ENCODE data around the gene BRD3OS.

Gene BRD3OS

DNA sequence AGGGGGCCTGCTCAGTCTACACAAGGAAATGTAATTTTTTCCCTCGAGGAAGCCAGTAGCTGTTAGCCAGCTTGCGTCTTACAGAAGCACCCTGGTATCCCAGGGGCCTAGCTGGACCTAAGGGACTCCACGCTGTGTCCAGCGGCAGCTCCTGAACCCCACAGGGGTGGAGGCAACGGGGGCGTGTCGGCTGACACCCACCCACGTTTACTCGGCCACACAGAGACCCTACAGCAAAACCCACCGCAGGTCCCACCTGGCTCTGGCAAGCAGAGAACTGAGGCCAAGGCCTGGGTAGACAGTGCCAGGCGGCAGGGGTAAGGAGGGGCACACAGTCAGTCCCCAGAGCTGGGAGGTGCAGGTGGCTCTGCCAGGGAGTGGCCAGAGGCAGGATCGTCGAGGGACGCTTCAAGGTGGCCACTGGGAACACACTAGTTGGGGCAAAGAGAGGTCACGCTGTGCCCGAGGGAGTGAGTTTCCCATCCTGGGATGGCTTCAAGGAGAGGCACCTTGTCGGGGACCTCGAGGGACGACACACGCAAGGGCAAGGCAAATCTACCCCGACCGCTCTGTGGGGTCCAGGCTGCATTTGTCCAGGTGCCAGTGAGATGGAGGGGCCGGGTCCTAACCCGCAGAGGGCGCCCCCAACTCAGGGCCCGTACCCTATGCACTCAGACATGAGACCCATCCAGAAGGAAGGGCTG, 20.7 kb downstream of the BRD3OS start:
- Histone ChIP-seq H3K27ac (ENCODE audit: insufficient read depth, low read depth, low read length, poor library complexity, severe bottlenecking) (no peak overlapping the region), H3K4me3 (ENCODE audit: insufficient read depth, low read depth, low read length) (no peak overlapping the region), H3K27me3 (ENCODE audit: control insufficient read depth, insufficient read depth, low read length, poor library complexity, severe bottlenecking) (no peaks in the 10 kb centered on the region), H3K9me3 (ENCODE audit: control insufficient read depth, low read length) (no peaks in the 10 kb centered on the region), H3K36me3 (ENCODE audit: control insufficient read depth, insufficient read depth, low read length) (peaks cover 65% of the 10 kb centered on the region), H3K4me1 (ENCODE audit: control insufficient read depth, insufficient read depth, low read length) (no peaks in the 10 kb centered on the region)
- WGBS, 2 experiments: 96 to 97% methylated on average over 26 of the region's 26 CpGs

DNA sequence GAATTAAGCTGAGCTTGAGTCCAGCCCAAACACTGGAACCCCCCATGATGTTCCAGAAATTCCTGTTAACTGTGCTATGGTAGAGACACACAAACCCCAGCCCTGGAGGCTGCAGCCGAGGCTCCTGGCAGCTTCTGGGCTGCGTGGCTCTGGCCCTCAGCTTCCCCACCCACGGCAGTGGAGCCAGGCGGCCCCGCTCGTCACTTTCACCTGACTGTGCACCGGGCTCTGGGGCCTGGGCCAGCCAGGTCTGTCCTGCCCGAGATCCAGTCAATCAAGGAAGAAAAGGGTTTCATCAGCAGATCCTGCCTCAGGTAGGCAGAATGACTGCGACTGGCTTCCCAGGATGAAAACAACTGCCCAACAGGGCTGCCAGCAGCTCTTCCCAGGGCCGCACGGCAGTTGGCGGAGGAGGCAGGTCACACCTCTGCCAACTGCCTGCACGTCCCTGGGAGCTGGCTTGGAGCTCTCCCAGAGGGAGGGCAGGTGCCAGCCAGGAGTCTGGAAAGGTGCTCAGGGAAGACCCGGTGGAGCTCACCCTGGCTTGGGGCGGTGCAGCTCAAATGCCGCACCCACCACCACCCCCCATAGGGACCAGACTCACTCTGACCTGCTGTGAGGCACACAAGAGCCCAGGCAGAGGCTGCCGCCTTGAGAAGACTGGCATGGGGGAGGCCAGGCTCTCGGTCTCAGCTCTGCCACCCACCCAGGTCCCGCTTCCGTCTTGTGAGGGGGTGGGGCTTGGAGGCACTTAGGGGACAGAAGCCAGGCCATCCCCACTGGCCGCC, 21.8 kb downstream of the BRD3OS start:
- no peaks in the 10 kb centered on the region for H3K27me3 ChIP-seq (ENCODE audit: control insufficient read depth, insufficient read depth, low read length, poor library complexity, severe bottlenecking)
- H3K36me3 ChIP-seq (ENCODE audit: control insufficient read depth, insufficient read depth, low read length): peaks cover 65% of the 10 kb centered on the region
- WGBS, 2 experiments: 94 to 96% methylated on average over 21 of the region's 21 CpGs
- H3K9me3 ChIP-seq (ENCODE audit: control insufficient read depth, low read length): no peaks in the 10 kb centered on the region
- no peak overlapping the region for H3K27ac ChIP-seq (ENCODE audit: insufficient read depth, low read depth, low read length, poor library complexity, severe bottlenecking)
- H3K4me1 ChIP-seq (ENCODE audit: control insufficient read depth, insufficient read depth, low read length): no peaks in the 10 kb centered on the region
- H3K4me3 ChIP-seq (ENCODE audit: insufficient read depth, low read depth, low read length): no peak overlapping the region

DNA sequence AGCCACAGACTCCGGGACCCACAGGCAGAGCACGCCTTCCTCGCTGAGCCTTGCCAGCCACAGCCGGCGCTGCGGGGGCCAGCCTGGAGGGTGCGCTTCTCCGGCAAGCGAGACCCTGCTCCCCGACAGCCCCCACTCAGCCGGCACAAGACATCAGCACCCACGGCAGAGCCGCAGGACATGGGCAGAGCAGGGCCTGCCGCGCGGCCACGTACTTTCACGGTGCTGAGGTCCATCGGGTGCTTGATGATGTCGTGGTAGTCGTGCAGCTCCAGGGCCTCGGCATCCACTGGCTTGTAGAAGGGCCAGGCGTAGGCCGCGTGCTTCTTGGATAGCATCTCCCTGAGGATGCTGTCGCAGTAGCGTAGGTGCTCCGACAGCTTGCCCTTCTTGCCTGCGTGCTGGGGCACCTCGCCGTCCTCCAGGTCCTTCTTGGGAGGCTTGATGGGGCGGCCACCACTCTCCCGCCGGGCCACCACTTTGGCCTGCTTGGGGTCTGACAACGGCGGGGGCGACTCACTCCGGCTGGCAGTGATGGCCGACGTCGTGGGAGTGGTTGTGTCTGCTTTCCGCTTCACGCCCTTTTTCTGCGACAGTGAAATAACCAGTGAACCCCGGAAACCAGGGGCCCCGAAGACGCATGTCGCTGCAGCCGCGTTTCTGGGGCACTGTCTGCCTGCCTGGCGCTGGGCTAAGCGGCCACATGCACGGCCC, 22.7 kb downstream of the BRD3OS start:
- no peaks in the 10 kb centered on the region for H3K9me3 ChIP-seq (ENCODE audit: control insufficient read depth, low read length)
- no peak overlapping the region for H3K27ac ChIP-seq (ENCODE audit: insufficient read depth, low read depth, low read length, poor library complexity, severe bottlenecking)
- H3K4me1 ChIP-seq (ENCODE audit: control insufficient read depth, insufficient read depth, low read length): no peaks in the 10 kb centered on the region
- peaks cover 72% of the 10 kb centered on the region for H3K36me3 ChIP-seq (ENCODE audit: control insufficient read depth, insufficient read depth, low read length)
- no peaks in the 10 kb centered on the region for H3K27me3 ChIP-seq (ENCODE audit: control insufficient read depth, insufficient read depth, low read length, poor library complexity, severe bottlenecking)
- H3K4me3 ChIP-seq (ENCODE audit: insufficient read depth, low read depth, low read length): no peak overlapping the region
- WGBS, 2 experiments: 95 to 97% methylated on average over 53 of the region's 53 CpGs

DNA sequence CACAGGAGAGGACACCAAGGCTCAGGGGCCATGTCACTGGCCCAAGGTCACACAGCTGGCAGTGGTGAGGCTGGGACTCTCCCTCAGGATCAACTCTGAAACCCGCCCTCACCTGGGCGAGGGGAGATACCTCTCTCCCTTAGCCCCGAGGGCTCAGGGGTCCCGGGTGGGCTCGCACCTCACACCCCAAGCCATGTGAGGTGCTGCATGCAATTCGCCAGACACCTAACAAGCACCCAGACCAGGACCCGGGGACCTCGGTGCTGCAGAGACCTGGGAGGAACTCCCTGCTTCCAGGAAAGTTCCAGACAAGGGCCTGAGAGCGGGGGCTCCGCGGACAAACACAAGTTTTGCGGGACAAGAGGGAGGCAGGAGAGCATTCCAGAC, 23.3 kb downstream of the BRD3OS start:
- WGBS, 2 experiments: 93 to 94% methylated on average over 12 of the region's 12 CpGs
- no peak overlapping the region for H3K4me3 ChIP-seq (ENCODE audit: insufficient read depth, low read depth, low read length)
- H3K27ac ChIP-seq (ENCODE audit: insufficient read depth, low read depth, low read length, poor library complexity, severe bottlenecking): no peak overlapping the region
- H3K4me1 ChIP-seq (ENCODE audit: control insufficient read depth, insufficient read depth, low read length): no peaks in the 10 kb centered on the region
- H3K9me3 ChIP-seq (ENCODE audit: control insufficient read depth, low read length): no peaks in the 10 kb centered on the region
- peaks cover 75% of the 10 kb centered on the region for H3K36me3 ChIP-seq (ENCODE audit: control insufficient read depth, insufficient read depth, low read length)
- no peaks in the 10 kb centered on the region for H3K27me3 ChIP-seq (ENCODE audit: control insufficient read depth, insufficient read depth, low read length, poor library complexity, severe bottlenecking)

DNA sequence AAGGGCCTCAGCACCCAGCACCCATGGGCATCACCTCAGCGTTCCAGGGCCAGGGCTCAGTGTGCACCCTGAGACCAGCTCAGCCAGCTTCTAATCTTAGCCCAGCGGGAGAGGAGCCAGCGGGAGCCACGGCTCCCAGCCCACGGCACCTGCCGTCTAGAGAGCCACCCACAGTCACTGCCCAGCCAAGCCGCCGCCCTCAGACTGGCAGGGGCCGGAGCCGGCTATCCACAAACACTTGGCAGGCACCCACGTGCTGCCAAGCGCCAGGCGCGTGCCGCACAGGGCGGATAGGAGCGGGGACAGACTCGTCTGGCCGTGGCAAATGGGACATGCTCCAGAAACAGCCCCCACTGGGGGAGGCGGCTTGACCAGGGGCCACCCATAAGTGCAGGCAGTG, 24.0 kb downstream of the BRD3OS start:
- 96 to 97% methylated on average over 20 of the region's 20 CpGs for WGBS, 2 experiments
- no peaks in the 10 kb centered on the region for H3K4me1 ChIP-seq (ENCODE audit: control insufficient read depth, insufficient read depth, low read length)
- H3K27ac ChIP-seq (ENCODE audit: insufficient read depth, low read depth, low read length, poor library complexity, severe bottlenecking): no peak overlapping the region
- H3K27me3 ChIP-seq (ENCODE audit: control insufficient read depth, insufficient read depth, low read length, poor library complexity, severe bottlenecking): no peaks in the 10 kb centered on the region
- H3K4me3 ChIP-seq (ENCODE audit: insufficient read depth, low read depth, low read length): no peak overlapping the region
- H3K36me3 ChIP-seq (ENCODE audit: control insufficient read depth, insufficient read depth, low read length): peaks cover 75% of the 10 kb centered on the region
- no peaks in the 10 kb centered on the region for H3K9me3 ChIP-seq (ENCODE audit: control insufficient read depth, low read length)

DNA sequence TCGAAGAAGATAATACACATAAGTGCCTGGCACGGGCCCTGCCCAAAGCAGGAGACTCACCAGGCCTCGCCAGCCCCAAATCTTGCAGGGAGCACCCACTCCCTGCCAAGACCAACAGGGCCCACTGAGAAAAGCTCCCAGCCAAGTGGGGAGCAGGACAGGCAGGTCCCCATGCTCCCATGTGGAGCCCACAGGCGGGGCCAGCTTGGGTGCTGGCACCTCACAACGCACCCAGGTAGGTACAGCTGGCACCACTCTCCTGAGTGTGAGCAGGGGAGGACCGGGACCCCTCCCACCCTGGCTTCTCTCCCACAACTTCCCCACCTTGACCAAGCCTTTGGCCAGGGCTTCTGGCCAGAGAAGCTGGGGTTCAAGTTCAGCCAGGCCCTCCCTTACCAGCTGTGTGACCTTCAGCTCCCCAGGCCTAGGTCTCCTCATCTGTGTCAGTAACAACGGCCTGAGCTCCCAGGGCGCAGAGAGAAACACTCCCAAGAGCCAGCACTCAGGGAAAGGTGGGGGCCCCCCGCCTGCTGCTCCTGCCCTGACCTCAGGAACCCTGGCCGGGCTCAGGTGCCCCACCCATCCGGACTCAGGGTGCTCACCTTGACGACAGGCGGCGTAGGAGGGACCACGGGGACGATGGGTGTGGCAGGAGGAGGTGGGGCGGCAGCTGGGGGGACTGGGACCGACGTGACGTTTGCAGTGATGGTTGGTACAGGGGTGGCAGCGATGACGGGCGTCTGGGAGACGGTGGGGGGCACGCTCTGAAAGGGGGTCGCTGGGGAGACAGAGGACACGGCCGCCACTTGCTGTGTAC, 24.7 kb downstream of the BRD3OS start:
- Histone ChIP-seq H3K9me3 (ENCODE audit: control insufficient read depth, low read length) (no peaks in the 10 kb centered on the region), H3K27me3 (ENCODE audit: control insufficient read depth, insufficient read depth, low read length, poor library complexity, severe bottlenecking) (no peaks in the 10 kb centered on the region), H3K27ac (ENCODE audit: insufficient read depth, low read depth, low read length, poor library complexity, severe bottlenecking) (no peak overlapping the region), H3K36me3 (ENCODE audit: control insufficient read depth, insufficient read depth, low read length) (peaks cover 68% of the 10 kb centered on the region), H3K4me1 (ENCODE audit: control insufficient read depth, insufficient read depth, low read length) (no peaks in the 10 kb centered on the region), H3K4me3 (ENCODE audit: insufficient read depth, low read depth, low read length) (no peak overlapping the region)
- 93 to 94% methylated on average over 28 of the region's 28 CpGs for WGBS, 2 experiments

DNA sequence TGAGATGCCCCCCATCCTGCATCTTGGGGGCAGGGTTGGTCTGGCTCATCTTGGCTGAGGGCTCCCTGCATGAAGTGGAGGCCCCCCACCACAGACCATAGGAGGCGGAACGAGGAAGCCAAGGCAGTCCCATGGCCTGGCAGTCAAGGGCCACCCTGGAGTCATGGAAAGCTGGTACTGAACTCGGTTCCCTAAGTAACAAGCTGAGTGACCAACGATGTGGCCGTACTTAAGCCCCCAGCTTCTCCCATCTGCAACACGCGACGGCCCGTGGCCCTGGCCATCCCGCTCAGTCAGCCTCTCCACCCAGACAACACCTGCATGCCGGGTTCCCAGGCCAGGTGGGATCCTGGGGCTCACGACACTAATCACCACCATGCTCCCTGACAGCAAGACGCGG, 25.4 kb downstream of the BRD3OS start:
- Histone ChIP-seq H3K4me1 (ENCODE audit: control insufficient read depth, insufficient read depth, low read length) (peaks cover 6% of the 10 kb centered on the region), H3K4me3 (ENCODE audit: insufficient read depth, low read depth, low read length) (no peak overlapping the region), H3K9me3 (ENCODE audit: control insufficient read depth, low read length) (no peaks in the 10 kb centered on the region), H3K27ac (ENCODE audit: insufficient read depth, low read depth, low read length, poor library complexity, severe bottlenecking) (no peak overlapping the region), H3K27me3 (ENCODE audit: control insufficient read depth, insufficient read depth, low read length, poor library complexity, severe bottlenecking) (no peaks in the 10 kb centered on the region), H3K36me3 (ENCODE audit: control insufficient read depth, insufficient read depth, low read length) (peaks cover 65% of the 10 kb centered on the region)
- 89% methylated on average over 14 of the region's 14 CpGs for WGBS, 2 experiments

DNA sequence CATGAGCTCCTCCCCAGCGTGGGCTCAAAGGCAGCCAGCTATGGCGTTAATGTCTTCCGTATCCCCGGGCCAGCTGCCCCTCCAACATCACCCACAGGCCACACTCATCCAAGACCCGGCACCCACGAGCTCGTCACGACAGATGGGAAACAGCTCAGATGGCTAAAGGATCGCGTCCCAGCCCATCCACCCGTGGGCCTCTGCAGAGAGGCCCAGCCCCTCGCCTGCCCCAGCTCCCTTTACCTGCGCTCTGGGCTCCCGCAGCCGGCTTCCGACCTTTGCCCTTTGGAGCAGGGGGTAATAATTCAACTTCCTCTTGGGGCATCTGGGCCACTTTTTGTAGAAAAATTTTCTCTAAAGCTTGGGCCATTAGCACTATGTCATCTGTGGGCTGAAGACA, 26.0 kb downstream of the BRD3OS start:
- peaks cover 61% of the 10 kb centered on the region for H3K36me3 ChIP-seq (ENCODE audit: control insufficient read depth, insufficient read depth, low read length)
- 96 to 97% methylated on average over 16 of the region's 16 CpGs for WGBS, 2 experiments
- H3K27ac ChIP-seq (ENCODE audit: insufficient read depth, low read depth, low read length, poor library complexity, severe bottlenecking): no peak overlapping the region
- no peak overlapping the region for H3K4me3 ChIP-seq (ENCODE audit: insufficient read depth, low read depth, low read length)
- no peaks in the 10 kb centered on the region for H3K9me3 ChIP-seq (ENCODE audit: control insufficient read depth, low read length)
- H3K27me3 ChIP-seq (ENCODE audit: control insufficient read depth, insufficient read depth, low read length, poor library complexity, severe bottlenecking): no peaks in the 10 kb centered on the region
- peaks cover 12% of the 10 kb centered on the region for H3K4me1 ChIP-seq (ENCODE audit: control insufficient read depth, insufficient read depth, low read length)

DNA sequence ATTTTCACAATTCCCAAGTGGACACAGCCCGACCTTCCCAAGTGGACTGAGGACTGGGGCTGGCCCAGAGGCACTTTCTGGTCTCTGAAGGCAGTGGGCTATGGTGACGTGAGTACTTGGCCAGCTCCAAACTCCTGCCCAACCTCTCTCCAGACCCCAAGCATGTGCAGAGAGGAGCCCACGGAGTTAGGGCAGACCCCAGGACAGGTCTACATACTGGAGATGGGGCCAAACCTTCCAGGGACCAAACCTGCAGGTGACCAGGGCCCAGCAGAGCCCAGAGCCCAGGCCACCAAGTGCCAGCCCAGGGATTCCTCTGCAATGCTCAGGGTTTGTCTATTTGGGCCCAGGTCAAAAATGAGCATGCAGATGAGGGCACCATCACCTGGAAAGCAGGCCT, 27.2 kb downstream of the BRD3OS start:
- Histone ChIP-seq H3K27ac (ENCODE audit: insufficient read depth, low read depth, low read length, poor library complexity, severe bottlenecking) (no peak overlapping the region), H3K36me3 (ENCODE audit: control insufficient read depth, insufficient read depth, low read length) (peaks cover 52% of the 10 kb centered on the region), H3K4me1 (ENCODE audit: control insufficient read depth, insufficient read depth, low read length) (peaks cover 13% of the 10 kb centered on the region), H3K4me3 (ENCODE audit: insufficient read depth, low read depth, low read length) (no peak overlapping the region), H3K9me3 (ENCODE audit: control insufficient read depth, low read length) (no peaks in the 10 kb centered on the region), H3K27me3 (ENCODE audit: control insufficient read depth, insufficient read depth, low read length, poor library complexity, severe bottlenecking) (no peaks in the 10 kb centered on the region)
- 94 to 95% methylated on average over 3 of the region's 3 CpGs for WGBS, 2 experiments
